Middle frontal gyrus (tissue), 1 donor: Measurements from ENCODE around the gene CAPN8.

Experiments used
- DNase-seq: peaks from one replicate; pipeline ENCODE4 v3.0.0-alpha.2; 2015; ENCODE audit warnings: low spot score; ENCODE audit errors: extremely low spot score

The CAPN8 gene

GRCh38 chr1:223665592-223666312 lies at the start of gene CAPN8:
CAPN8 (minus strand) TSS chr1:223665701; CDS start chr1:223665646, 55 bp downstream.
- DNase-seq, result no peak

GRCh38 chr1:223714849-223715603 lies 49.5 kb upstream of the CAPN8 start:
- no peak for DNase-seq

DNA sequence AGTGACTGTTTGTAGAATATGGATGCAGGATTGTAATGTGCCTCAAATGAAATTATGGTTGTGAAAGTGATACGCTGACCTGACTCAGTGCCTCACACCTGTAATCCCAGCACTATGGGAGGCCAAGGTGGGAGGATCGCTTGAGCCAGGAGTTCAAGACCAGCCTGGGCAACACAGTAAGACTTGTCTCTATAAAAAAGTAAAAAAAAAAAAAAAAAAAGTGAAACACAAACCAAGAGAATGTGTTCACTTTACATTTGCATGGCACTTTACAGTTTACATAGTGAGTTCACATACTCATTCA lies 48.9 kb upstream of the CAPN8 start:
- no peak for DNase-seq

- DNase-seq, result no peak
Measured at GRCh38 chr1:223713546-223714420, 48.3 kb upstream of the CAPN8 start.

- no peak for DNase-seq
Measured at GRCh38 chr1:223712850-223713474, 47.5 kb upstream of the CAPN8 start.

GRCh38 chr1:223712194-223712849 lies 46.8 kb upstream of the CAPN8 start, which contains the start of gene CAPN2:
CAPN2 (plus strand) TSS chr1:223712539; CDS start chr1:223712641, 102 bp downstream.
- DNase-seq, result peak; percentile 39

- no peak for DNase-seq
Measured at GRCh38 chr1:223711747-223712193, 46.3 kb upstream of the CAPN8 start.

GRCh38 chr1:223711173-223711572 lies 45.7 kb upstream of the CAPN8 start:
- no peak for DNase-seq

GRCh38 chr1:223710179-223711133 lies 45.0 kb upstream of the CAPN8 start:
- no peak for DNase-seq

DNA sequence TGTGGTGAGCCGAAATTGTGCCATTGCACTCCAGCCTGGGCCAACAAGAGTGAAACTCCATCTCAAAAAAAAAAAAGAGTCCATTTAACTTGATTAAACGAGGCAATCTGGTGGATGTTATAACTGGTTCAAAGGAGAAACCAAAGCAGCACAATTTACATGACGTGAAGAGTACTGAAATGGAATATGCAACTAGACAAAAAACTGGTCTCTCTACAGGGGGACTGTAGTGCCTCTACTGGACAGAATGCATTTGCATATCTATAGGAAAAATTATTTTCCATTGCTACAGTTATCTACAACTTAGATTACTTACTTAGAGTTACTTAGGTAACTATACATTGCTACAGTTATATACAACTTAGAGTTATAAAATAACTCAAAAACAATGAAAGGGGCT lies 44.1 kb upstream of the CAPN8 start:
- DNase-seq, result no peak

DNA sequence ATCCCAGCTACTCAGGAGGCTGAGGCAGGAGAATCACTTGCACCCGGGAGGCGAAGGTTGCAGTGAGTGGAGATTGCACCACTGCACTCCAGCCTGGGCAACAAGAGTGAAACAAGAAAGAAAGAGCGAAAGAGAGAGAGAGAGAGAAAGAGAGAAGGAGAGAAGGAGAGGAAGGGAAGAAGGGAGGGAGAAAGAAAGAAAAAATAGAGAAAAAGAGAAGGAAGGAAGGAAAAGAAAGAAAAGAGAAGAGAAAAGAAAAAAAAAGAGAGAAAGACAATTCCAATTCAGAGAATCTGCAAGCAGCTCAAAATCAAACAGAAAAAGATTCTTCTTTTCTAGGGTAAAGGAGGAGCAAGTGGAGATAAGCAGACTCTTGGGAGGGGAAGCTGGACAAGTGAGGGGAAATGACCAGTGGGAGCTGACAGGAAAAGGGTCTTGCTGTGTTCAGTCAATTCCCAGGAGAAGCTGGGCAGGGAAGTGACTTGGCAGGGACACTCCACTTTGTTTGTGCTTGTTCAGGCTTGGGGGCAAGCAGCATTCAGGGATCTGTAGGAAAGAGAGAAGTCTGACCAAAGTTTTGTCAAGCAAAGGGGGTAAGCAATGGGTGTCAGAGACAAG lies 43.3 kb upstream of the CAPN8 start:
- no peak for DNase-seq

- no peak for DNase-seq
Measured at GRCh38 chr1:223708001-223708359, 42.5 kb upstream of the CAPN8 start.

- no peak for DNase-seq
Measured at GRCh38 chr1:223707256-223708000, 41.9 kb upstream of the CAPN8 start.

DNA sequence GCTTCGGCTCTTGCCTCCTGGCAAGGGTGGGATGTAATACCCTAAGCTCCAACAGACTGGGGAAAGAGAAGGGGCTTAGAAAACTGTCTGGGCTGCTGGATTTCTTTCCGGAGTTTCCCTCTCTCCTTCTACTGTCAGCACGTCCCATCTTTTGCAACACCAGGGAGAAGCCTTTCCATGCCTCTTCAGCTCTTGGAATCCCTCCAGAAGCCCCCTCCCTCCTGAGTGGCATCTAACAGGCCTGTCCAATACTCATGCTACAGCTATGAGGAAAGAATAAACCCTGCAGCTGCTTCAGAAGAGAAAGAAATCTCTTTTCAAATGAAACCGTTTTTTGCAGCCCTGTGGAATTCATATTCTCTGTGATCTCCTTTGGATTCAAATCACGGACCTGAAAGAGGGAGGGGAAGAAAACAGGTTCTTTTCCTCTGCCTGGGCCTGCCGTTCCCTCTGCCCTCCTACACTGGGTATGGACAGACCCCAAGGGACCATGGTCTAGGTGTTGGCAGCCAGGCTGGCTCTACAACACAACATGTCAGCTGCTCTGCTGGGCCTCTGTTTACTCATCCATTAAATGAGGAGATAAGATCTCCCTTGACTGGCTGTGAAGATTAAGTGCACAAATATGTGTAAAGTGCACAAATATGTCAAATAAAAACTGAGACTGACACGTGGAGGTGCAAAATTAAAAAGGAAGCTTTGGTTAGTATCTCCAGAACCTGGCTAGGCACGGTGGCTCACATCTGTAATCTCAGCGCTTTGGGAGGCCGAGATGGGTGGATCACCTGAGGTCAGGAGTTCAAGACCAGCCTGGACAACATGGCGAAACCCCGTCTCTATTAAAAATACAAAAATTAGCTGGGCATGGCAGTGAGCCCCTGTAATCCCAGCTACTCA lies 40.8 kb upstream of the CAPN8 start:
- DNase-seq, result no peak

- no peak for DNase-seq
Measured at GRCh38 chr1:223704921-223705878, 39.7 kb upstream of the CAPN8 start.

GRCh38 chr1:223703668-223704013 lies 38.1 kb upstream of the CAPN8 start:
- DNase-seq, result no peak
